Hindlimb muscle (tissue), 1 donor: ENCODE measurements around the gene SCNN1B. TPM values are rescaled to one million over a fixed set of nuclear protein-coding genes. Genes with fewer than 3 reads are reported as not detected.
"Not testable (repeated sequence)": the region's sequence is repeated elsewhere in the genome, so short reads cannot be mapped to it uniquely, and the experiment has no call there.

Experiments used
- DNase-seq: peaks from one replicate; pipeline ENCODE4 v3.0.0-alpha.2; 2013
- polyA plus RNA-seq: library from polyadenylated mRNA; unstranded; fragments of 120-200 nt; gene quantifications from one replicate; pipeline ENCODE4 v1.2.1, GENCODE V29; 2013; ENCODE audit not compliant: insufficient read length

SCNN1B gene
- polyA plus RNA-seq, 1 donor = not detected

DNA sequence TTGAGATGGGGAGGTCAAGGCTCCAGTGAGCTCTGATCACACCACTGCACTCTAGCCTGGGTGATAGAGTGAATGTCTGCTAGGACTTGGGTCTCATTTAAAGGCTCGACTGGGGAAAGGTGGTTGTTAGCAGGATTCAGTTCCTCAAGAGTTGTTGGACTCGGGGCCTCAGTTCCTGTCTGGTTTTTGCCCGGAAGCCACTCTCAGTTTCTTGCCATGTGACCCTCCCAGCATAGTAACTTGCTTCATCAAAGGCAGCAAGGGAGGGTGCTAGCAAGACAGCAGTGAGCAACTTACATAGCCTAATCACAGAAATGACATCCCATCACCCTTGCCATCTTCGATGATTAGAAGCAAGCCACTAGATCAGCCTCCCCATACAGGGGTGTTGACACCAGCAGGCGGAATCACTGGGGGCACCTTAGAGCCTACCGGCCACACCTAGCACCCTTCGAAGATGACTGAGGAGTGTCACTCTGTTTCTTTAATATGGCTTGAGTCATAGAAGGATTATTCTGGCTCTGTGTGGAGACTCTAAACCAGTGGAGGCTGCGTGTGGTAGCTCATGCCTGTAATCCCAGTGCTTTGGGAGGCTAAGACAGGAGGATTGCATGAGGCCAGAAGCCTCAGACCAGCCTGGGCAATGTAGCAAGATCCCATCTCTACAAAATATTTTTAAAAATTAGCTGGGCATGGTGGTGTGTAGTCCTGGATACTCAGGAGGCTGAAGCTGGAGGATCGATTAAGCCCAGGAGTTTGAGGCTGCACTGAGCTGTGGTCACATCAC, 13.2 kb upstream of the SCNN1B start:
- DNase-seq = no peak

DNA sequence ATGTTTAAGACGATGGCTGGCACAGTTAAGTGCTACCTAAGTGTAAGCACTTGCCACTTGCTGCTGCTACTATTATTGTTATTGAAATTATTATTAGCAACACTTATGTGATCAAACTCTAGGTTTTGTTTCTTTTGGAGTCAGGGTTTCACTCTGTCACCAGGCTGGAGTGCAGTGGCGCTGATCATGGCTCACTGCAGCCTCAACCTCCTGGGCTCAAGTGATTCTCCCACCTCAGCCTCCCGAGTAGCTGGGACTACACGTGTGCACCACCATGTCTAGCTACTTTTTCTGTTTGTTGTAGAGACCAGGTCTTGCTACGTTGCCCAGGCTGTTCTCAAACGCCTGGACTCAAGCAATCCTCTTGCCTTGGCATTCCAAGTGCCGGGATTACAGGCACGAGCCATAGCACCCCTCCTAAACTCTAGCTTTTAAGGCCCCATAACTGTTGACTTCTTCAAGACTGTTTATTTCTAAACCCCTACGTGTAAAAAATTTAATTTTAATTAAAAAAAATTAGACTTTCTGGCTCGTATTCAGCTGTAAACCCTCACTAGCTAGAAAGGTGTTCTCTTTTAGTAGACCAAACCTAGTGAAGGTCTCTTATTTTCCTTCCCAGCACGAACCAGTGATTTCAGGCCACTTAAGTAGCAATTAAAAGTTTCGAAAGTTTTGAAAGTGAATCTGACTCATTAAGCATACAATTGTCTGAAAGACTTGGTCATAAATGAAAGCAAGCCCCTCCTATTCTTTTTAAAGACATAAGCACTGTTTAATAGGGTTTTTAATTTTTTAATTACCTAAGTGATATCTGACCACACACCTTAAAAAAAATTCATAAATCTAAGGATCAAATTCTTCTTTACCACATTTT, 11.7 kb upstream of the SCNN1B start:
- no peak for DNase-seq

DNA sequence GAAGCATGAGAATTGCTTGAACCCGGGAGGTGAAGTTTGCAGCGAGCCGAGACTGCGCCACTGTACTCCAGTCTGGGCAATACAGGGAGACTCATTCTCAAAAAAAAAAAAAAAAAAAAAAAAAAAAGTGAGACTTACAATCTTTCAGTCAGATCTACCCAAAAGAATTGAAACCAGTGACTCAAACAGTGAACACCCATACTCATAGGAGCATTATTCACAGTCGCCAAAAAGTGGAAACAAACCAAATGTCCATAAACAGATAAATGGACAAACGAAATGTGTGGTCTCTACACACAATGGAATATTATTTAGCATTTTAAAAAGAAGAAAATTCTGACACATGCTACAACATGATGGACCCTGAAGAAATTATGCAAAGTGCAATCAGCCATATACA, 9.1 kb upstream of the SCNN1B start:
- DNase-seq = no peak

GRCh38 chr16:23294260-23294659, 7.8 kb upstream of the SCNN1B start:
- no peak for DNase-seq

DNA sequence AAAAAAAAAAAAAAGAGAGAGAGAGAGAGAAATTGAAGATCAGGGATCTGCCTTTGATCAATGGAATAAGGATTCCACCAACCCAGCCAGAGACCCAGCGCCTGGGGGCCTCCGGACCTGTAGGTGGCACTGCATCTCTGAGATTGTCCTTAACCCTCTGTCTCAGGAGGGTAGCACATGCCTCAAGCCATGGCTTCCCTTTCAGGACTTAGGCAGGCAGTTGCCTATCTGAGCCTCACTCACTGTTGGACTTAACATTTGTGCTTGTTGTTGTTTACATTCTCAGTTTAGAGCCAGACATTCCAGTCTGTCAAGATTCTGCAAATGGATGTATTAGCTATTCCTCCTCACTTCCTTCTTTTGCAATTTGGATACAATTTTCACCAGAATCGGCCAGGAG, 5.1 kb upstream of the SCNN1B start:
- no peak for DNase-seq

DNA sequence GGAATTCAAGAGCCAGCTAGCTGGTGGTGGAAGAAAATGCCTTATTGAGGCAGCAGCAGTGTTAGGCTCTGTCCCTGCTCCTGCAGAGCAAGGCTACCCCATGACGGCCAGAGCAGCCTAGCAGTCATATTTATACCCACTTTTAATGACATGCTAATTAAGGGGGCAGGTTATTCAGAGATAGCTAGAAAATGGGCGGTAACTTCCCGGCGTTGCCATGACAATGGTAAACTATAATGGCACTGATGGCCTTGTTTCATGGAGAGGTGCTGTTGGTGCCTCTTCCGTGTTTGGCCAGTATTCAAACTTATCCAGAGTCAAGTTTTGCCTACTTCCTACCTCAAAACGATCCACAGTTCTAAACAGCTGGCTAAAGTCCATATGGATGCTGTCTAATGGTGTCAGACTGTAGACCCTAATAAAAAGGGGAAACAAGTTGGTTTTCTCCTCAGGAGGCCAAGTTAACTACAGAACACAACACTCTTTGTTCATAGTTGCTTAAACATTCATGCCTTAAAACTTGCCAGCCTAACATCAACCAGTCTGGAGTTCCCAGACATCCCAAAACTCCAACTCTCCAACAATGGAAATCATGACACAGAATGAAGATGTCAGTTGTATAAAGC, 3.7 kb upstream of the SCNN1B start:
- DNase-seq = no peak

DNA sequence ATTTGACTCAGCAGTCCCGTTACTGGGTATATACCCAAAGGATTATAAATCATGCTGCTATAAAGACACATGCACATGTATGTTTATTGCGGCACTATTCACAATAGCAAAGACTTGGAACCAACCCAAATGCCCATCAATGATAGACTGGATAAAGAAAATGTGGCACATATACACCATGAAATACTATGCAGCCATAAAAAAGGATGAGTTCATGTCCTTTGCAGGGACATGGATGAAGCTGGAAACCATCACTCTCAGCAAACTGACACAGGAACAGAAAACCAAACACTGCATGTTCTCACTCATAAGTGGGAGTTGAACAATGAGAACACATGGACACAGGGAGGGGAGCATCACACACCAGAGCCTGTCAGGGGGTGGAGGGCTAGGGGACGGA, 2.3 kb upstream of the SCNN1B start:
- not testable (repeated sequence) for DNase-seq

DNA sequence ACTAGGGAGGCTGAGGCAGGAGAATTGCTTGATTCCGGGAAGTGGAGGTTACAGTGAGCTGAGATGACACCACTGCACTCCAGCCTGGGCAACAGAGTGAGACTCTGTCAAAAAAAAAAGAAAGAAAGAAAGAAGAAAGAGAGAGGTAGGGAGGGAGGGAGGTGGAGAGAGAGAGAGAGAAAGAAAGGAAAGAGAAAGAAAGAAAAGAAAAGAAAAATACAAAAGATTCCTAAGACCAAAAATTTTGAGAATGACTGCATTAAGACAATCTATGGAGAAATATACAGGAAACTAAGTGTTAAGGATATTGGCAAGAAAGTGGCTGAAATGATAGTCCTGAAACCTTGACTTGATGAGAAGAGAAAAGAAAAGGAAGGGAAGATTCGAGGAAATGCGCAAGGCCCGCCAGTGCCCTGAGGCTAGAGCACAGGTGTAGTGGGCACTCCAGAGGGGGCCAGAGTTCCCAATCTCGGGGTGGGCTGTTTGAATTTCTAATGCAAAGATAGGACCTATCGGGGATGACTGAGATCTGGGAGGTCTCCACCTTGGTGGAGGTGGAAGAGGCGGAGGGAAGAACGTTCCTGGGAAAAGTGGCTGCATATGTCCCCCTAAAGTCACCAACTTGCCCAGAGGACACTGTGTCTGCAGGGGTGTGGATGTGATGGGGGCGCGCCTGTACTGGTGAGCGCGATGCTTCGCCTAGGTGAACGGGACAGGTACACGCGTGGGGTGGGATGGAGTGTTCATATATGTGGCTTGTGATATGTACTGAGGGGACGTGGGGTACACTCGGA, 654 bp upstream of the SCNN1B start:
- no peak for DNase-seq

DNA sequence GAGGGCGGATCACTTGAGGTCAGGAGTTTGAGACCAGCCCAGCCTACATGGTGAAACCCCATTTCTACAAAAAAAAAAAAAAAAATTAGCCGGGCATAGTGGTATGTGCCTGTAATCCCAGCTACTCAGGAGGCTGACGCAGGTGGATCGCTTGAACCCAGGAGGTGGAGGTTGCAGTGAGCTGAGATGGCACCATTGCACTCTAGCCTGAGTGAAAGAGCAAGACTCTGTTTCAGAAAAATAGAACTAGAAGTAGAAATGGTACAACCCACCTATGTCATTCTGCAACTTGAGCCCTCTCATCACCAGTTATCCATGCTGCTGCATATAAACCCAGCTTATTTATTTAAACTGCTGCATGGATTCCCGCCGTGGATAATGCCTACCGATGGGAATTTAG, 1.6 kb downstream of the SCNN1B start:
- no peak for DNase-seq

GRCh38 chr16:23304620-23305019, 2.5 kb downstream of the SCNN1B start:
- DNase-seq = no peak

GRCh38 chr16:23306199-23307100, 4.3 kb downstream of the SCNN1B start:
- no peak for DNase-seq

GRCh38 chr16:23310217-23310616, 8.1 kb downstream of the SCNN1B start:
- DNase-seq = no peak

DNA sequence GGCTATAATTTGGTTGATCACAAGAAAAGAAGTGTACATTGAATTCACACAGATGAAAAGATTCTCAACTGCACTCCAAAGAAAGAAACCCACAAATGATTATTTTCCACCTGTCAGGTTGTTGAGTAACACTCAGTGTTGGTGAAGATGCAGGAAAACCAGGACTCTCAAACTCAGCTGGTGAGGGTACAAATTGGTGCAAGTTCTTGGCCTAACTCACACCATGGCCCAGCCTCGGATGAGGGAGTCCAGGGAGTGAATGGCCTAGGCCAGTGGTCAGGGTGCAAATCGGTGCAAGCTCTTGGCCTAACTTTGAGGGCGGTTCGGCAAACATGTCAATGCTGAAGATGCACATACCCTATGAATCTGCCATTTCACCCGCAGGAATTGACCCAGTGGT, 8.6 kb downstream of the SCNN1B start:
- no peak for DNase-seq

- no peak for DNase-seq
These were observed 14.1 kb downstream of the SCNN1B start for GRCh38 chr16:23316232-23316631.

DNA sequence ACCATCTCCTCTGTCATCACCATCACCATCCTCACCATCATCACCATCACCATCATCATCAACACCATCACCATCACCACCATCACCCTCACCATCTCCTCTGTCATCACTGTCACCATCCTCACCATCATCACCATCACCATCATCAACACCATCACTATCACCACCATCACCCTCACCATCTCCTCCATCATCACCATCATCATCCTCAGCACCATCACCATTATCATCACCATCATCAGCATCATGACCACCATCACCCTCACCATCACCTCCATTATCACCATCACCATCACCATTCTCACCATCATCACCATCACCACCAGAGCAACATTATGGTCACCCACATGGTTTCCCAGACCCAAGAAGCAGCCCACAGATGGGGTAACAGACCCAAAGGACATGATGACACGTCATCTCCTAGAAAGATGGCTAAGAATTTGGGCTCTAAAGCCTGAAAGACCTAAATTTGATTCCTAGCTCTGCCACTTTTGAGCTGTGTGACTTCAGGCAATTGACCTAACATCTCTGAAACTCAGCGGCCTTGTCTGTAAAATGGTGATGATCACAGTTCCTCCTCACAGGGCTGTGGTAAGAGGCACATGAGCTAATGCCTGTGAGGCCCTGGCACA, 14.6 kb downstream of the SCNN1B start:
- DNase-seq = no peak

GRCh38 chr16:23317266-23317661, 15.2 kb downstream of the SCNN1B start:
- DNase-seq = no peak

GRCh38 chr16:23317751-23318150, 15.6 kb downstream of the SCNN1B start:
- DNase-seq = no peak

DNA sequence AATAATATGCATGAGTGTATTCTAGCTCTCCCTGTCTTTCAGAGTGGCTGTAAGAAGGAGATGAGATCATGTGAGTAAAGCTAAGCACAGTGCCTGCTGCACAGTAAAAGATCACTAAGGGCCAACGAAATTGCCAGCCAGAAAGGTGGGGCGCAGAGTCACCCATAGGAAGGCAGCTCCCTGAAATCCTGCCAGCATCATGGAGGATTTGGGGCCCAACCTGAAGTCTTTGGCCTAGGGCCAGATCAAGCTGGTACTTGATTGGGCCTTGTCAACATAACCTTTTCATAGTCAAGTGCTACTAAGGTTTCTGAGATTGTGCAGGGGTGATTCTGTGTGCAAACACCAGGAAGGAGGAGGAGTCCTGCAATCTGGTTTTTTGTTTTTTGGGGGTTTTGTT, 16.5 kb downstream of the SCNN1B start:
- DNase-seq = no peak

- no peak for DNase-seq
These were observed 17.9 kb downstream of the SCNN1B start for GRCh38 chr16:23319861-23320615.

GRCh38 chr16:23320693-23321092, 18.6 kb downstream of the SCNN1B start:
- no peak for DNase-seq
